H1 (cell line): ENCODE results near the gene PARP15.

Source experiments
- ASH2L ChIP-seq: fragments of 200-600, 300-600 bp; sonication (generic); IDR thresholded peaks from one replicate; pipeline ENCODE4 v1.7.1; 2017; ENCODE audit warnings: low read length
- BACH1 ChIP-seq: IDR thresholded peaks from 2 replicates; pipeline ENCODE4 v1.6.1; 2012; ENCODE audit warnings: low read length, improper control_type of control experiment
- CTCF ChIP-seq, 3 experiments: IDR thresholded peaks; 1 replicate in 2 of 3; 2 replicates in 1 of 3; pipeline versions ENCODE4 v1.5.1 to v1.6.1; 2011; ENCODE audit warnings: low read length in 3 of 3, mild to moderate bottlenecking in 3 of 3, inconsistent platforms in 2 of 3, low read depth in 1 of 3, moderate library complexity in 1 of 3; ENCODE audit not compliant: insufficient read depth in 1 of 3; ENCODE audit errors: control extremely low read depth in 1 of 3
- EP300 ChIP-seq, 2 experiments: IDR thresholded peaks; 1 replicate in 1 of 2; 2 replicates in 1 of 2; pipeline ENCODE4 v1.6.1; 2011 to 2012; ENCODE audit warnings: low read depth in 2 of 2, low read length in 2 of 2, mild to moderate bottlenecking in 2 of 2, borderline replicate concordance in 1 of 2, inconsistent platforms in 1 of 2, moderate library complexity in 1 of 2
- RFX5 ChIP-seq: IDR thresholded peaks from 2 replicates; pipeline ENCODE4 v1.6.1; 2011; ENCODE audit warnings: low read depth, low read length, improper control_type of control experiment, borderline replicate concordance
- SAP30 ChIP-seq: fragments of 300-600 bp; sonication (generic); IDR thresholded peaks from 2 replicates; pipeline ENCODE4 v1.7.1; 2012; ENCODE audit warnings: low read length, moderate library complexity, mild to moderate bottlenecking, inconsistent platforms; ENCODE audit not compliant: insufficient read depth, insufficient replicate concordance
- SIN3A ChIP-seq, 2 experiments: IDR thresholded peaks in 1 of 2; conservative IDR thresholded peaks in 1 of 2; 2 replicates each; pipeline ENCODE4 v1.6.1; 2011 to 2012; ENCODE audit warnings: low read length in 2 of 2, improper control_type of control experiment in 1 of 2, low read depth in 1 of 2, mild to moderate bottlenecking in 1 of 2

- TF ChIP-seq EP300 (IDR thresholded peaks at IDR 0.05; ENCODE audit: borderline replicate concordance in 1 of 2, low read depth in 2 of 2, low read length in 2 of 2) (no peak), BACH1 (no peak), ASH2L (no peak), SAP30 (no peak), CTCF (IDR thresholded peaks at IDR 0.05; ENCODE audit: control extremely low read depth in 1 of 3, insufficient read depth in 1 of 3, low read depth in 1 of 3, low read length in 3 of 3) (no peak), RFX5 (no peak), SIN3A (conservative IDR thresholded peaks at IDR 0.05 in 1 of 2, IDR thresholded peaks at IDR 0.05 in 1 of 2; ENCODE audit: low read depth in 1 of 2, low read length in 2 of 2) (no peak)
Measured at GRCh38 chr3:122676759-122677158, 99.3 kb downstream of the PARP15 start.
